B cell (primary cell): Measurements from ENCODE around the gene NTRK3. TPM values are rescaled to one million over a fixed set of nuclear protein-coding genes. Genes with fewer than 3 reads are reported as not detected.

Source experiments
- ATAC-seq: fragments of 200-7000 bp; cut with Tn5 transposase; one replicate; pipeline ENCODE4 v1.10.0; 2021; ENCODE audit warnings: low read depth, mild to moderate bottlenecking, moderate number of reproducible peaks, moderate library complexity
- CTCF ChIA-PET: fragments of 350-600 bp; sonication (Branson Sonifier 250); formaldehyde crosslinking; loops from one replicate; lab custom pipeline; 2021; ENCODE audit warnings: antibody characterized with exemption, inconsistent platforms; lab: Charles Lee
- POLR2A ChIA-PET: fragments of 350-600 bp; sonication (Branson Sonifier 250); formaldehyde crosslinking; loops from one replicate; lab custom pipeline; 2021; ENCODE audit warnings: antibody characterized with exemption; lab: Charles Lee
- DNase-seq: peaks from one replicate; pipeline ENCODE4 v3.0.0; 2013
- H2AFZ ChIP-seq: 2 replicates; pipeline ENCODE4 v1.6.1; 2012; ENCODE audit warnings: mild to moderate bottlenecking, low read depth, low read length; ENCODE audit not compliant: insufficient read depth, poor library complexity, severe bottlenecking
- H3K27ac ChIP-seq, 2 donors: 1 replicate in 1 of 2; 2 replicates in 1 of 2; pipeline ENCODE4 v1.5.1; 2012 to 2013; ENCODE audit warnings: low read length in 2 of 2, mild to moderate bottlenecking in 2 of 2, moderate library complexity in 1 of 2
- H3K27me3 ChIP-seq, 4 experiments: fragments of 200-600 bp in 1 of 4; sonication (generic) in 1 of 4; replicated peaks in 1 of 4; 1 replicate in 2 of 4; 2 replicates in 2 of 4; pipeline versions ENCODE4 v1.6.1 to v1.7.0; 2013 to 2016; ENCODE audit warnings: low read length in 3 of 4, mild to moderate bottlenecking in 2 of 4, mixed read lengths in 1 of 4, moderate library complexity in 1 of 4; ENCODE audit not compliant: insufficient read depth in 4 of 4, control insufficient read depth in 3 of 4; ENCODE audit errors: control extremely low read depth in 1 of 4
- H3K36me3 ChIP-seq, 2 experiments: replicated peaks in 1 of 2; 1 replicate in 1 of 2; 2 replicates in 1 of 2; pipeline versions ENCODE4 v1.6.1 to v1.7.1; 2013; ENCODE audit warnings: low read length in 1 of 2; ENCODE audit not compliant: insufficient read depth in 2 of 2, control insufficient read depth in 1 of 2; ENCODE audit errors: control extremely low read depth in 1 of 2, extremely low read depth in 1 of 2
- H3K4me1 ChIP-seq, 2 donors: fragments of 200-600 bp in 1 of 2; sonication (generic) in 1 of 2; 1 replicate in 1 of 2; 2 replicates in 1 of 2; pipeline versions ENCODE4 v1.5.1 to v1.6.1; 2013 to 2017; ENCODE audit warnings: low read length in 2 of 2; ENCODE audit not compliant: control insufficient read depth in 2 of 2, insufficient read depth in 2 of 2
- H3K4me2 ChIP-seq: replicated peaks from 2 replicates; pipeline ENCODE3; 2012; ENCODE audit warnings: mild to moderate bottlenecking, low read depth, low read length; ENCODE audit not compliant: poor library complexity, severe bottlenecking
- H3K4me3 ChIP-seq, 5 experiments: fragments of 200-600 bp in 1 of 5; sonication (generic) in 1 of 5; 1 replicate in 3 of 5; 2 replicates in 2 of 5; pipeline versions ENCODE4 v1.5.1 to v1.7.0; 2011 to 2016; ENCODE audit warnings: low read length in 4 of 5, mild to moderate bottlenecking in 4 of 5, low read depth in 2 of 5, control low read depth in 1 of 5, moderate library complexity in 1 of 5; ENCODE audit not compliant: insufficient read depth in 1 of 5; ENCODE audit errors: control extremely low read depth in 1 of 5, extremely low read depth in 1 of 5
- H3K79me2 ChIP-seq: fragments of 200-600 bp; sonication (generic); one replicate; pipeline ENCODE4 v1.6.0; 2016; ENCODE audit warnings: low read length; ENCODE audit not compliant: control insufficient read depth, insufficient read depth
- H3K9ac ChIP-seq: fragments of 200-600 bp; sonication (generic); 2 replicates; pipeline ENCODE4 v1.6.1; 2017; ENCODE audit warnings: mild to moderate bottlenecking, low read length, moderate library complexity
- H3K9me3 ChIP-seq, 3 donors: one replicate each; pipeline versions ENCODE4 v1.6.1 to v1.7.1; 2013; ENCODE audit warnings: low read length in 2 of 3; ENCODE audit not compliant: control insufficient read depth in 2 of 3, insufficient read depth in 1 of 3; ENCODE audit errors: control extremely low read depth in 1 of 3
- H4K20me1 ChIP-seq: 2 replicates; pipeline ENCODE4 v1.6.0; 2012; ENCODE audit warnings: mild to moderate bottlenecking, low read length; ENCODE audit not compliant: insufficient read depth, control insufficient read depth, poor library complexity, severe bottlenecking
- H3K27ac Mint-ChIP-seq: one replicate; pipeline ENCODE4 v1.8.0; 2021; ENCODE audit warnings: mixed read lengths
- H3K27me3 Mint-ChIP-seq: one replicate; pipeline ENCODE4 v1.8.0; 2021; ENCODE audit warnings: mixed read lengths
- H3K4me1 Mint-ChIP-seq: one replicate; pipeline ENCODE4 v1.8.0; 2021; ENCODE audit warnings: mixed read lengths
- H3K4me3 Mint-ChIP-seq: one replicate; pipeline ENCODE4 v1.8.0; 2021; ENCODE audit warnings: mixed read lengths
- H3K9me3 Mint-ChIP-seq: one replicate; pipeline ENCODE4 v1.8.0; 2022; ENCODE audit warnings: mixed read lengths; ENCODE audit not compliant: insufficient read depth
- EZH2 ChIP-seq: IDR thresholded peaks from 2 replicates; pipeline ENCODE4 v1.6.1; 2012; ENCODE audit warnings: borderline replicate concordance, low read depth, mild to moderate bottlenecking, moderate library complexity, low read length; ENCODE audit not compliant: insufficient read depth, poor library complexity, severe bottlenecking
- WGBS: methylation state at CpG from one replicate; pipeline ENCODE4 v1.1.5; 2013; ENCODE audit warnings: missing lambda C conversion rate; ENCODE audit not compliant: insufficient coverage; 5-methylcytosine and 5-hydroxymethylcytosine counted together
- intact Hi-C: fragments of 100-400 bp; cut with micrococcal nuclease; formaldehyde crosslinking; loops from one replicate; pipeline ENCODE4 v1.10.0; 2022
- polyA plus RNA-seq: library from polyadenylated mRNA; depleted of rRNA; stranded (reverse); fragments of >200 nt; gene quantifications from 2 replicates; pipeline ENCODE4 v1.2.3, GENCODE V29; 2012
- total RNA-seq, 2 donors: library from RNA; stranded (reverse); fragments of 120-200 nt in 1 of 2; gene quantifications; 1 replicate in 1 of 2; 2 replicates in 1 of 2; pipeline versions ENCODE4 v1.2.3 to v1.2.4, GENCODE V29; 2013 to 2022
- TF ChIP-seq, protein P1 (sequence below): fragments of 200-600 bp; IDR thresholded peaks from one replicate; pipeline ENCODE4 v1.8.0; 2022; ENCODE audit warnings: antibody characterized with exemption, mild to moderate bottlenecking

NTRK3 gene
- total and polyA plus RNA-seq, 2 donors (not counting 1 experiment from before 2014, with no cell fraction given), result not detected

DNA sequence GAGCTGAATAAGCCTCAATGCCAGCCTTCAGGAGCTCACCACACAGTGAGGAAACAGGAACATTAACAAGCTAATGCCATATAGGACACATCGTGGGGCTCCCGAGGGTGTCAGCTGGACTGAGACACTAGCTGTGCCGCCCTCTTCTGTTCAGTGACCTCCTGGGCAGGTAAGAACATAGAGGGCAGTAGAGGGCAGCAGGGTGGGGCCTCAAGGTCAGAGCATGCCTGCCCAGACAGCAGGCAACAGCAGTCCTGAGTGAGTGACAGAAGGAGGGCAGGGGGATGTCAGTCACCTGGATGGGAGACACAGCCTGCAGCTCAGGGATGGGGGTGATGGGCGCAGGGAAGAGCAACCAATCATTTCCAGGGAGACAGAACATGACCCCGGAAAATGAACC is 15.5 kb downstream of the NTRK3 start:
- Histone ChIP-seq H3K36me3 (no peaks in the 10 kb centered on the region), H2AFZ (no peak overlapping the region), H3K4me2 (no peak overlapping the region), H3K27me3 (peaks cover 0 to 7% (median 0%) of the 10 kb centered on the region in 4 experiments), H3K4me1 (no peaks in the 10 kb centered on the region), H3K9me3 (no peaks in the 10 kb centered on the region), H4K20me1 (no peaks in the 10 kb centered on the region), H3K79me2 (no peaks in the 10 kb centered on the region), H3K4me3 (no peak overlapping the region), H3K9ac (no peak overlapping the region), H3K27ac (no peak overlapping the region)
- ChIA-PET POLR2A (no interaction called here), CTCF (no interaction called here)
- H3K27ac Mint-ChIP-seq, result no peak overlapping the region
- H3K4me3 Mint-ChIP-seq, result no peak overlapping the region
- intact Hi-C loops, result loop anchor here (10.0 kb wide), 1 partner anchor 214 kb away; no protein-coding TSS in a partner anchor
- 41% methylated on average over 5 of the region's 5 CpGs for WGBS
- no peak for ATAC-seq
- no peak for TF ChIP-seq EZH2
- TF ChIP-seq, protein P1, sequence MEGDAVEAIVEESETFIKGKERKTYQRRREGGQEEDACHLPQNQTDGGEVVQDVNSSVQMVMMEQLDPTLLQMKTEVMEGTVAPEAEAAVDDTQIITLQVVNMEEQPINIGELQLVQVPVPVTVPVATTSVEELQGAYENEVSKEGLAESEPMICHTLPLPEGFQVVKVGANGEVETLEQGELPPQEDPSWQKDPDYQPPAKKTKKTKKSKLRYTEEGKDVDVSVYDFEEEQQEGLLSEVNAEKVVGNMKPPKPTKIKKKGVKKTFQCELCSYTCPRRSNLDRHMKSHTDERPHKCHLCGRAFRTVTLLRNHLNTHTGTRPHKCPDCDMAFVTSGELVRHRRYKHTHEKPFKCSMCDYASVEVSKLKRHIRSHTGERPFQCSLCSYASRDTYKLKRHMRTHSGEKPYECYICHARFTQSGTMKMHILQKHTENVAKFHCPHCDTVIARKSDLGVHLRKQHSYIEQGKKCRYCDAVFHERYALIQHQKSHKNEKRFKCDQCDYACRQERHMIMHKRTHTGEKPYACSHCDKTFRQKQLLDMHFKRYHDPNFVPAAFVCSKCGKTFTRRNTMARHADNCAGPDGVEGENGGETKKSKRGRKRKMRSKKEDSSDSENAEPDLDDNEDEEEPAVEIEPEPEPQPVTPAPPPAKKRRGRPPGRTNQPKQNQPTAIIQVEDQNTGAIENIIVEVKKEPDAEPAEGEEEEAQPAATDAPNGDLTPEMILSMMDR, result no peak
- peaks cover 1% of the 10 kb centered on the region for H3K9me3 Mint-ChIP-seq
- no peak for DNase-seq
- peaks cover 23% of the 10 kb centered on the region for H3K27me3 Mint-ChIP-seq
- no peaks in the 10 kb centered on the region for H3K4me1 Mint-ChIP-seq

DNA sequence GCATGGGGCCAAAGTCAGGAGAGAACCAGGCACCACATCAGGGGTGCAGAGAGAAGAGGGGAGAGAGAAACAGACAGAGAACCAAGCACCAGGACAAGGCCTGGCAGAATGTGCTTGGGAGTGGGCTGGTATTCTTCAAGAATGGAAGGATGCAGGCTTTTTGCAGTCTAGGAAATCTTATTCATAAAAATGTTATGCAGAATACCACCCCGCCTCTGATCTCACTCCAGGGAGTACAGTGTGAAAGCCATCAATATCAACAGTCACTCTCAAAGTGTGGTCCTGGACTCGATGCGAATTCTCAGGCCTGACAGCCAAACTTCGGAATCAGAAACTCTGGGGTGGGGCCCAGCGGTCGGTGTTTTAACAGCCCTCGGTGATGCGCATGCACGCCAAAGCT is 16.9 kb downstream of the NTRK3 start:
- H3K79me2 ChIP-seq, result no peaks in the 10 kb centered on the region
- TF ChIP-seq EZH2, result no peak
- TF ChIP-seq, protein P1, result no peak
- WGBS, result 95% methylated on average over 9 of the region's 9 CpGs
- H3K4me2 ChIP-seq, result no peak overlapping the region
- ChIA-PET POLR2A (no interaction called here), CTCF (no interaction called here)
- H2AFZ ChIP-seq, result no peak overlapping the region
- intact Hi-C loops, result no loop called here
- Mint-ChIP-seq H3K4me1 (no peaks in the 10 kb centered on the region), H3K27ac (no peak overlapping the region), H3K4me3 (no peak overlapping the region), H3K27me3 (peaks cover 32% of the 10 kb centered on the region), H3K9me3 (peaks cover 1% of the 10 kb centered on the region)
- H3K27ac ChIP-seq, result no peak overlapping the region
- DNase-seq (no peak), ATAC-seq (no peak)
- H3K9me3 ChIP-seq, result no peaks in the 10 kb centered on the region
- no peak overlapping the region for H3K9ac ChIP-seq
- H3K4me3 ChIP-seq, result no peak overlapping the region
- H3K36me3 ChIP-seq, result no peaks in the 10 kb centered on the region
- H3K4me1 ChIP-seq, result no peaks in the 10 kb centered on the region
- peaks cover 0 to 2% (median 0%) of the 10 kb centered on the region in 4 experiments for H3K27me3 ChIP-seq
- H4K20me1 ChIP-seq, result no peaks in the 10 kb centered on the region
